Brain pericyte (primary cell): ENCODE data around the gene CENPVL1.
"Not testable (repeated sequence)": the region's sequence is repeated elsewhere in the genome, so short reads cannot be mapped to it uniquely, and the experiment has no call there.

Experiments used
- DNase-seq: peaks from one replicate; pipeline ENCODE4 v3.0.0-alpha.2; 2012; ENCODE audit warnings: low read depth, low spot score

Gene CENPVL1

DNA sequence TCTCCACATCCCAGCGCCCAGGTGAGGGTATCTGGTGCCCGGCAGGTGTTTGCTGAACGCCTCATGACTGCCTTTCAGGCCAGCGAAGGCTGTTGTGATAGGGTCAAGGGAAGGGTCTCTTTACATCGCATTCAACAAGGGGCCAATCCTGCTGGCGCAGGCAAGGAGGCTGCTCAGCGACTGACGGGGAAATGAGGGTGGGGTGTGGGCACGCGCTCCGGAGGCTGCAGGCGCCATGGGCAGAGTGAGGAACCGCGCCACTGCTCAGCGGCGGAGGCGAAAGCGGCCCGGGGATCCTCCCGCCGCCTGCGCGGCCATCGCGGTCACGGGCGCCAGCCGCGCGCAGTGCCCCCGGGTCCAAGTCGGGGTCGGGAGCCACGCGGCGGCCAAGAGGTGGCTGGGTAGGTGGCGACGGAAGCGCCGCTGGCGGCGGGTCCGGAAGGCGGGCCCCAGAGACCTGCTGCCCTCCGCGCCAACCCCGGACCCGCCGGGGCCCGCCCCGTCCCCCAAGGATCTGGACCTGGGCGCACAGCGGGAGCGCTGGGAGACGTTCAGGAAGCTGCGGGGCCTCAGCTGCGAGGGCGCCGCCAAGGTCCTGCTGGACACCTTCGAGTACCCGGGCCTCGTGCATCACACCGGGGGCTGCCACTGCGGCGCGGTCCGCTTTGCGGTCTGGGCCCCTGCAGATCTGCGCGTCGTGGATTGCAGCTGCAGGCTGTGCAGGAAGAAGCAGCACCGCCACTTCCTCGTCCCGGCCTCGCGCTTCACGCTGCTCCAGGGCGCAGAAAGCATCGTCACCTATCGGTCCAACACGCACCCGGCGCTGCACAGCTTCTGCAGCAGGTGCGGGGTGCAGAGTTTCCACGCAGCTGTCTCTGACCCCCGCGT is at the start of gene CENPVL1:
TSS of gene CENPVL1 (plus strand) at position 236 of the 888 bp plus-strand sequence. CDS start at position 236, 0 bp downstream.
- not testable (repeated sequence) for DNase-seq

DNA sequence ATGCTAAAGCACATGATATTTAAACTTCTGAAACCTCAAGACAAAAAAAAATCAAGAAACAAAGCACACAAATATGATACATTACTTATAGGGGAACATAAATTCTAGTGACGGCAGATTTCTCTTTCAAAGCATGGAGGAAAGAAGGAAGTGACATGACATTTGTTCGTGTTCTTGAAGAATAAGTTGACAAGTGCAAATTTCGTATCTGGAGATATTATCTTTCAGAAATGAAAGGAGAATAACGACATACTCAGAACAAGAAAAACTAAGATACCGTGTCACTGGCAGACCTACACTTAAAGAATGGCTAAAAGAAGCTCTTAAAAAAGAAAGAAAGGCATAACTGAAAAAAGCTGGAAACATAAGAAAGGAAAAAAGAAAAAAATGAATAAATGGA is 44.3 kb upstream of the CENPVL1 start:
- DNase-seq = no peak

DNA sequence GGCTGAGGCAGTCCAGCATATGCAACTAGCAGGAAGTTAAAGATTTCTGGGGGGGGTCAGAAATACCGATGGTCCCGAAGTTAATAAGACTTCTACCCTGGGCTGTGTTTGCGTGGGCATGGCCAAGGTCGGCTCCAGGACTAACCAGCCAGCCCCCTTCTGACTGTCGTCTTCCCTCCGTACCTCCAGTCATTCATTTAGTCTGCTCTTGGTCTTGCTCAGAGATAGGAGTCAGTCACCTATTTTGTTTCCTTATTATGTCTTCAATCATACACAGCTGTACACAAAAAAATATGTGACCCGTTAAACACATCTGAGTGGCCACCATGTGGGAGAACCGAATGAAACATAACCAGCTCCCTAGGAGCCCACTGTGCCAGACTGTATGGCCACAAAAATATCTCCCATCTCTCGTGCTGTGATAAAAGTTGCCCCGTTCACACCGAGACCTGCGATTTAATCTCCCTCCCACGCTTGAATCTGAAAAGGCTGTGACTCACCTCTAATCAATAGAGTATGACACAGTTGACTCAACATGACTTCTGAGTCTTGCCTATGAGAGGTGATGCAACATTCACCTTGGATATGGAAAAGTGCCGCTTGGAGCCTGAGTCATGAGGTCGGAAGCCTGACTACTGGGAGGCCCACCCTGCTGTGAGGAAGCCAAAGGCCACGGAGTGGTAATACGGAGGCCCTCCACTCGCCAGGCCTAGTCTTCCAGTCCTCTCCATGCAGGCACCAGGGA is 30.5 kb upstream of the CENPVL1 start:
- DNase-seq = not testable (repeated sequence)

DNA sequence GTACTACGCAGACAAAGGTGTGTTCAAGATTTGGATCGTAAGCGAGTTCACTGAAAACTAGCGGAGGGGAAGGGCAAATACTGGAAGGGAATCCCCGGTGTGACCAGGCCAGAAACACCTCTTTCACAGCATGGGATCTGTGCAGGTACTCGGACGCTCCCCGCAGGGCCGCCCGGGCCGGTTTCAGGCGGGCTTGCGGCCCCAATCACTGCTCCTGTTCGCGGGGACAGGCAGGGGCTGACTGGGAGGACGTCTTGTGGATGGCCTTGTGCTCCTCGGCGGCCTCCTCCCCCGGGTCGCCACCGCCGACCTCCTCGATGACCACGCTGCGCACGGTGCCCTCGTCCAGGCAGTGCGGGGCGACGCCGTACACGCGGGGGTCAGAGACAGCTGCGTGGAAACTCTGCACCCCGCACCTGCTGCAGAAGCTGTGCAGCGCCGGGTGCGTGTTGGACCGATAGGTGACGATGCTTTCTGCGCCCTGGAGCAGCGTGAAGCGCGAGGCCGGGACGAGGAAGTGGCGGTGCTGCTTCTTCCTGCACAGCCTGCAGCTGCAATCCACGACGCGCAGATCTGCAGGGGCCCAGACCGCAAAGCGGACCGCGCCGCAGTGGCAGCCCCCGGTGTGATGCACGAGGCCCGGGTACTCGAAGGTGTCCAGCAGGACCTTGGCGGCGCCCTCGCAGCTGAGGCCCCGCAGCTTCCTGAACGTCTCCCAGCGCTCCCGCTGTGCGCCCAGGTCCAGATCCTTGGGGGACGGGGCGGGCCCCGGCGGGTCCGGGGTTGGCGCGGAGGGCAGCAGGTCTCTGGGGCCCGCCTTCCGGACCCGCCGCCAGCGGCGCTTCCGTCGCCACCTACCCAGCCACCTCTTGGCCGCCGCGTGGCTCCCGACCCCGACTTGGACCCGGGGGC is 28.2 kb upstream of the CENPVL1 start:
- not testable (repeated sequence) for DNase-seq

DNA sequence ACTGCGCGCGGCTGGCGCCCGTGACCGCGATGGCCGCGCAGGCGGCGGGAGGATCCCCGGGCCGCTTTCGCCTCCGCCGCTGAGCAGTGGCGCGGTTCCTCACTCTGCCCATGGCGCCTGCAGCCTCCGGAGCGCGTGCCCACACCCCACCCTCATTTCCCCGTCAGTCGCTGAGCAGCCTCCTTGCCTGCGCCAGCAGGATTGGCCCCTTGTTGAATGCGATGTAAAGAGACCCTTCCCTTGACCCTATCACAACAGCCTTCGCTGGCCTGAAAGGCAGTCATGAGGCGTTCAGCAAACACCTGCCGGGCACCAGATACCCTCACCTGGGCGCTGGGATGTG is 27.6 kb upstream of the CENPVL1 start, which contains the start of gene CENPVL2:
TSS of gene CENPVL2 (minus strand) at position 112 of the 343 bp plus-strand sequence. CDS start at position 112, 0 bp downstream.
- not testable (repeated sequence) for DNase-seq

DNA sequence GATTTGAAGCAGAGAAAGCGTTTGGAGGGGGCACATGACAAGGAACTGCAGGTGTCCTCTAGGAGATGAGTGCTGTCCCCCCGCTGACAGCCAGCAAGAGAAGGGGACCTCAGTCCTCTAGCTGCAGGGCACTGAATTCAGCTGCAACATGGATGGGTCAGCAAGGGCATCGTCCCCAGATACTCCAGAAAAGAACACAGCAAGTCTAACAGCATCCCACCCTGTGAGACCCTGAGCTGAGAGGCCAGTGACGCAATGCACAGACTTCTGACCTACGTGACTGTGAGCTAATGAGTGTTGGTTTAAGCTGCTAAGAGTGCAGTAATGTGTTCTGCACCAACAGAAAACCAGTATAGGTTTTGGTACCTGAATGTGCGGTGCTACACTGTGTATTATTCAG is 16.1 kb upstream of the CENPVL1 start:
- DNase-seq = no peak

DNA sequence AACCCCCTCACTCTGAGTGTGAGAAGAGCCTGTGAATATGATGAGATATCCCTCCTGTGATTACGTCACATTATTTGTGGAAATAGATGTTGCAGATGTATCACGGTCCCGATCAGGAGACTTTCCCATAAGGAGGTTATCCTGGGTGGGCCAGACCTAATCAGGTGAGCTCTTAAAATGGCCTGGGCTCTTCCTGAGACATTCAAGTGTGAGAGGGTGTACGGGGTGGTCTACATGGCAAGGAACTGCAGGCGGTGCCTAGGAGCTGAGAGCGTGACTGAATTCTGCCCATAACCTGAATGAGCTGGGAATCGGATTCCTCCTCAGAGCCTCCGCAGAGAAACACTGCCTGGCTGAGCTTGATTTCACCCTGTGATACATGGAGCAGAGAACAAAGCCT is 12.9 kb upstream of the CENPVL1 start:
- DNase-seq = no peak

DNA sequence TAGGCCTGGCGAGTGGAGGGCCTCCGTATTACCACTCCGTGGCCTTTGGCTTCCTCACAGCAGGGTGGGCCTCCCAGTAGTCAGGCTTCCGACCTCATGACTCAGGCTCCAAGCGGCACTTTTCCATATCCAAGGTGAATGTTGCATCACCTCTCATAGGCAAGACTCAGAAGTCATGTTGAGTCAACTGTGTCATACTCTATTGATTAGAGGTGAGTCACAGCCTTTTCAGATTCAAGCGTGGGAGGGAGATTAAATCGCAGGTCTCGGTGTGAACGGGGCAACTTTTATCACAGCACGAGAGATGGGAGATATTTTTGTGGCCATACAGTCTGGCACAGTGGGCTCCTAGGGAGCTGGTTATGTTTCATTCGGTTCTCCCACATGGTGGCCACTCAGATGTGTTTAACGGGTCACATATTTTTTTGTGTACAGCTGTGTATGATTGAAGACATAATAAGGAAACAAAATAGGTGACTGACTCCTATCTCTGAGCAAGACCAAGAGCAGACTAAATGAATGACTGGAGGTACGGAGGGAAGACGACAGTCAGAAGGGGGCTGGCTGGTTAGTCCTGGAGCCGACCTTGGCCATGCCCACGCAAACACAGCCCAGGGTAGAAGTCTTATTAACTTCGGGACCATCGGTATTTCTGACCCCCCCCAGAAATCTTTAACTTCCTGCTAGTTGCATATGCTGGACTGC is 2.8 kb downstream of the CENPVL1 start:
- DNase-seq = not testable (repeated sequence)

DNA sequence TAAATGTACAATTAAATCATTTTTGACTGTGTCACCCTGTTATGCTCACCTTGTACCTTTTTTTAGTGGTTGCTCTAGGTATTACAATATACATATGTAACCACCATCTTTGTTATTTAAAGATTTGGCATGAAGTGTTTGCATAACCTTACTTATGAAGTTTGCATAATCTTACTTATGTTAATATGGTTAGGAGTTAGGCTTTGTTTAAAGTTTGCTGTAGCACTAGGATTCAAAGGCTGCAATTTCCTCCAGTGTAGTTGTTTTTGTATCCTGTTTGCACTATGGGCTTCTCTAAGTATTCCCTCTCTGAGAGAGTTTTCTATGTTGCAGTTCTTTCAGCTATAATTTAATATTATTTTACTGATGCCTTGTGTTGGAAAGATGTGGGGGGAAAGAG is 17.9 kb downstream of the CENPVL1 start:
- no peak for DNase-seq

DNA sequence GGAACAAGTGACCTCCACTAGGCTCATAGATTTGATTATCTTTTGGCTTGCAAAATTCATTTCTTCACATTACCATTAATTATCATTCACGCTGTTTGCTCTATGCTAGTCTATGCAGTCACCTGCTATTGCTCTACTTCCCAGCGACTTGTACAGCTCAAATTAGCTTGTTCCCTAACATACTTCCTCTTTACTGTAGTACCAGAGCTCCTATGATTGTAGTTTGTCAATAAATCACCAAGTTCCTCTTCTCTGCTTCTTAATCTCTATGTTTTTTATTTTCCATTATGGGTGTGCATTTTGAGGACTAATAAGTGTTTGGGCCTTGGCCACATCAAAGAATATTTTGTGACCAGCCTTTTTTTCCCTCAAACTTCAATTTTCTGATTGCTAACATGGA is 26.8 kb downstream of the CENPVL1 start:
- no peak for DNase-seq

DNA sequence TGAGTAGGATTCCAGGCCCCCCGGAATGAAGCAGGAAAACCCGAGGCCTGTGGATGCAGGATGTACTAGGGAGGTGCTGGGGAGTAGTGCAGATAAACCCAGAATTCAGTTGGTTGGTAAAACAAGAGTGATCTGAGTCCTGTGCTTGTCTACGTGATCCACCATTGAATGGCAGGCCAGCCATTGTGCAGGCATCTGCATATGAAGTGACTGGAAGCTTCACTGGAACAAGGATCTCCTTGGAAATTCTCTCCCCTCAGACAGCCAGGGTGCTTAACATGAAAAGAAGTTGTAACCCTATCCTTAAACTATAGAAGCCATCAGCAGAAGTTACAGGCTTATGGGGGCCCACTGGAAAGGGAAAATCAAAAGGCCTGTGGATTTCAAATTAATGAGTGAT is 32.3 kb downstream of the CENPVL1 start:
- no peak for DNase-seq

DNA sequence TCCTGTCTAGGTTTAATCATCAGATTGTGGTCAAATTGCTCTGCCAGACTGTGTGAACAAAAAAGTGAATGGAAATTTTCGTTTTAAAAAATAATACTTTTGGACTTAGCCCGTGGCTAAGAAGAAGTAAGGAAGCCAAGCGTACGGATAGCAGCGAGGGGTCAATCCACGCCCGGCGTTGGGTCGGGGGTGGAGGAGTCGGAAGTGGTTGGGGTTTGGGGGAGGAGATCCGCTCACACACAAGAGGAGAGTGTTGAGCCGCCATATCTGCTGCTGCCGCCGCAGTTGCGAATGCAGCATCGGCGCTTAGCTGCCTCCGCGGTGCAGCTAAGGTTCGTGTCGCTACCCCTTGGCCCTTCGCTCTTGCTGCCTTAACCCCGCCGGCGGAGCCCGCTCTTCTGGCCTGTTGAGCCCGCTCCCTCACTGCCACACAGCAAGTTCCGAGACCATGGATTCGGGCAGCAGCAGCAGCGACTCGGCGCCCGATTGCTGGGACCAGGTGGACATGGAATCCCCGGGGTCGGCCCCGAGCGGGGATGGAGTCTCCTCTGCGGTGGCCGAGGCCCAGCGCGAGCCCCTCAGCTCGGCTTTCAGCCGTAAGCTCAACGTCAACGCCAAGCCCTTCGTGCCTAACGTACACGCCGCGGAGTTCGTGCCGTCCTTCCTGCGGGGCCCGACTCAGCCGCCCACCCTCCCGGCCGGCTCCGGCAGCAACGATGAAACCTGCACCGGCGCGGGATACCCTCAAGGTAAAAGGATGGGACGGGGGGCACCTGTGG is 33.1 kb downstream of the CENPVL1 start, which contains the start of gene GSPT2:
TSS of gene GSPT2 (plus strand) at position 264 of the 779 bp plus-strand sequence. CDS start at position 449, 185 bp downstream.
- peak; percentile 18 for DNase-seq

DNA sequence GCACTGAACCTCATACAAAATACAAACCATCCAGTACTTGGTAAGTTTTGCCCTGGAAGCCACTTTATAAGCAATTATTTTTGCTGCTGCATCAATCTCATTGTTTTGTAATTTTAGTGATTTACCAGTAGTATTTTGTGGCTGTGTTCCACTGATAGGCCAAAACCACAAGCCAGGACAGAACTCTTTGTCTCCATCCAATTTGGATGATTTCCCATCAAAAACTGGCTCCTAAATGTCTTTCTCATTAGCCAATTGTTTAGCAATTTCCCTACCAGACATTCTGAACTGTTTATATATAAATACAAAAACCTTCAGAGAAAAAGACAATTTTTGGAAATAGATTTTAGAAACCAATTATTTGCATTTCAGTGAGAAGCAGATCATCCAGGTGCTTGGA is 37.4 kb downstream of the CENPVL1 start:
- DNase-seq = no peak

DNA sequence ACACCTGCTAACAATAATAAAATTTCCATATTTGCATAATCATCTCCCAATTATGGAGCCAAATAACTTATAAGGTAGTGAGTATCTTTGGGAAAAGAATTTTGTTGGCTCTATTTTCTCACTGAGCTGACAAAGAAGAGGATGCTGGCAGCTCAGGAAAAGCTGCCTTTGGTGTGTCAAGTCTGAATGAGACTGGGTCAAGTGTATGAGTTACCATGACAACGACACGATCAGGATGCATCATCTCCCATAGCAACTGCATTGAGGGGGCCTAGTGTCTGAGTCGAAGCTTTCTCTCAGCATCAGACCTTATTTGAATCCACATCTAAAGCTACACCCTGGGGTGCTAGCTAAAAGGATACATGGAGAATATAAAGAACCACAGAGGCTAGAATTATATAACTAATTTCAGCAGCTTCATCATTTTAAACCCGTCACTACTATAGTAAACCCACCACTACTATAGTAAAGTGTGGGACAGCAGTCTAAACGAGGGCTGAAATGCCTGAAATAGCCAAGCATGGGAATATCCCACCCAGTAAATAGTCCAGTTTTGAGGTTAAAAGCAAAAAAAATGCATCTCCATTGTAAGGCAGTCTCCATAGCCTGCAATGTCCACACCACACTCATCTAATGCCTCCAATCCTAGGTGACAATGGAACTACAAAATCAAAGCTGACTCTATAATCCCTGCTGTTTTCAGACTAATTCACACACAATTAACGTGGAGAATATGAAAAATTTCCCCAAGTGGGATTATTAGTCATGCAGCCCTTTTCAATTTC is 48.9 kb downstream of the CENPVL1 start:
- DNase-seq = no peak

DNA sequence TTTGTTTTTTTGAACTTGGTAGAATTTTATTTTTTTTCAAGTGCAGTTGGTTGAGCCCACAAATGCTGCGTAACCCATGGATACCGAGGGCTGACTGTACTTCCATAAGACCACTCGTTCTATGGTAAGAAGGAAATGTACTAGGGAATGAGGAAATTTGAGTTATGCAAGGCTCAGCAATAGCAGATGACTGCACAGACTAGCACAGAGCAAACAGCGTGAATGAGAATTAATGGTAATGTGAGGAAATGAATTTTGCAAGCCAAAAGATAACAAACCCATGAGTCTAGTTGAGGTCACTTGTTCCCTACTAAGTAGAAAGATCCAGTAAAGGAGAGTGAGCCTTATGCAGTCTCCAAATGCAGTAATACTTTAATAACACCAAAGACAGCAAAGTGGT is 50.3 kb downstream of the CENPVL1 start:
- no peak for DNase-seq
